Liver (tissue), 9 donors: ENCODE data around the gene SRCAP. TPM values are rescaled to one million over a fixed set of nuclear protein-coding genes. Genes with fewer than 3 reads are reported as not detected.
A peak's percentile ranks its signal among the peaks of the same experiment; 100 is the strongest.

Experiments used
- DNase-seq: peaks from one replicate; pipeline ENCODE4 v3.0.0-alpha.2; 2017; ENCODE audit warnings: low spot score
- H3K27ac ChIP-seq, 2 donors: one replicate each; pipeline ENCODE4 v1.7.0; 2013; ENCODE audit warnings: inconsistent platforms in 2 of 2, low read length in 2 of 2, control low read depth in 1 of 2, low read depth in 1 of 2, mild to moderate bottlenecking in 1 of 2
- H3K27me3 ChIP-seq, 4 donors: one replicate each; pipeline versions ENCODE4 v1.6.1 to v1.7.0; 2013; ENCODE audit warnings: low read length in 3 of 4, inconsistent platforms in 1 of 4, mild to moderate bottlenecking in 1 of 4, moderate library complexity in 1 of 4; ENCODE audit not compliant: control insufficient read depth in 4 of 4, insufficient read depth in 4 of 4
- H3K36me3 ChIP-seq, 4 donors: one replicate each; pipeline versions ENCODE4 v1.6.1 to v1.7.0; 2013; ENCODE audit warnings: low read length in 3 of 4, mild to moderate bottlenecking in 3 of 4, low read depth in 1 of 4, moderate library complexity in 1 of 4; ENCODE audit not compliant: control insufficient read depth in 4 of 4, insufficient read depth in 3 of 4
- H3K4me1 ChIP-seq, 4 donors: one replicate each; pipeline versions ENCODE4 v1.6.1 to v1.7.0; 2013; ENCODE audit warnings: low read length in 3 of 4, mild to moderate bottlenecking in 3 of 4, moderate library complexity in 1 of 4; ENCODE audit not compliant: control insufficient read depth in 4 of 4, insufficient read depth in 4 of 4
- H3K4me3 ChIP-seq, 3 donors: one replicate each; pipeline versions ENCODE4 v1.6.1 to v1.7.0; 2013; ENCODE audit warnings: low read length in 3 of 3, control low read depth in 1 of 3, low read depth in 1 of 3, mild to moderate bottlenecking in 1 of 3
- H3K9ac ChIP-seq, 2 donors: one replicate each; pipeline ENCODE4 v1.7.0; 2013; ENCODE audit warnings: low read length in 2 of 2, mild to moderate bottlenecking in 2 of 2, moderate library complexity in 2 of 2, control low read depth in 1 of 2, low read depth in 1 of 2
- H3K9me3 ChIP-seq, 4 donors: one replicate each; pipeline versions ENCODE4 v1.6.1 to v1.7.0; 2013; ENCODE audit warnings: low read length in 3 of 4; ENCODE audit not compliant: control insufficient read depth in 4 of 4
- CTCF ChIP-seq: fragments of 150-350 bp; IDR thresholded peaks from 2 replicates; pipeline ENCODE4 v1.5.1; 2017; ENCODE audit warnings: improper control_type of control experiment, low read depth, low read length; ENCODE audit not compliant: missing input control
- EGR1 ChIP-seq, 2 donors: IDR thresholded peaks; 2 replicates each; pipeline ENCODE4 v1.6.1; 2016 to 2018; ENCODE audit warnings: antibody characterized with exemption in 2 of 2, low read depth in 2 of 2
- FOXA1 ChIP-seq: IDR thresholded peaks from 2 replicates; pipeline ENCODE4 v1.6.1; 2016; ENCODE audit warnings: antibody characterized with exemption
- FOXA2 ChIP-seq: IDR thresholded peaks from 2 replicates; pipeline ENCODE4 v1.6.1; 2016; ENCODE audit warnings: antibody characterized with exemption
- GABPA ChIP-seq, 2 donors: IDR thresholded peaks in 1 of 2; conservative IDR thresholded peaks in 1 of 2; 2 replicates each; pipeline ENCODE4 v1.6.1; 2016; ENCODE audit warnings: antibody characterized with exemption in 2 of 2, mild to moderate bottlenecking in 1 of 2, moderate library complexity in 1 of 2
- HNF4A ChIP-seq, 2 donors: conservative IDR thresholded peaks; 2 replicates each; pipeline ENCODE4 v1.6.1; 2016; ENCODE audit warnings: antibody characterized with exemption in 2 of 2, mild to moderate bottlenecking in 2 of 2
- HNF4G ChIP-seq: IDR thresholded peaks from 2 replicates; pipeline ENCODE4 v1.6.1; 2016; ENCODE audit warnings: antibody characterized with exemption
- JUND ChIP-seq, 2 donors: IDR thresholded peaks; 2 replicates each; pipeline ENCODE4 v1.6.1; 2016; ENCODE audit warnings: antibody characterized with exemption in 2 of 2
- MAX ChIP-seq: IDR thresholded peaks from 2 replicates; pipeline ENCODE4 v1.6.1; 2016; ENCODE audit warnings: antibody characterized with exemption
- NR2F2 ChIP-seq: IDR thresholded peaks from 2 replicates; pipeline ENCODE4 v1.6.1; 2016; ENCODE audit warnings: antibody characterized with exemption
- RAD21 ChIP-seq, 2 donors: IDR thresholded peaks; 2 replicates each; pipeline ENCODE4 v1.6.1; 2016; ENCODE audit warnings: antibody characterized with exemption in 2 of 2, mild to moderate bottlenecking in 2 of 2
- RXRA ChIP-seq, 2 donors: IDR thresholded peaks; 2 replicates each; pipeline ENCODE4 v1.6.1; 2017 to 2018; ENCODE audit warnings: antibody characterized with exemption in 2 of 2, mild to moderate bottlenecking in 1 of 2
- SP1 ChIP-seq: IDR thresholded peaks from 2 replicates; pipeline ENCODE4 v1.6.1; 2018; ENCODE audit warnings: antibody characterized with exemption, mild to moderate bottlenecking
- TAF1 ChIP-seq: conservative IDR thresholded peaks from 2 replicates; pipeline ENCODE4 v1.6.1; 2016; ENCODE audit warnings: antibody characterized with exemption, mild to moderate bottlenecking
- WGBS: extraction: QIAGEN DNeasy Blood & Tissue Kit; methylation state at CpG from one replicate; pipeline ENCODE4 v1.1.7; 2013; 5-methylcytosine and 5-hydroxymethylcytosine counted together
- polyA plus RNA-seq, 2 donors: library from polyadenylated mRNA; stranded (reverse) in 1 of 2; unstranded in 1 of 2; fragments of 200-250 nt in 1 of 2; fragments of >200 nt in 1 of 2; fragmentation: Nextera tagmentation in 1 of 2; extraction: Ambion mirVana in 1 of 2; gene quantifications; one replicate each; pipeline versions ENCODE4 v1.2.1 to v1.2.3, GENCODE V29; 2013 to 2015
- total RNA-seq, 2 donors: library from RNA; depleted of rRNA; stranded (reverse); fragments of >200 nt; gene quantifications; one replicate each; pipeline ENCODE4 v1.2.3, GENCODE V29; 2014
- TF ChIP-seq, protein P1 (sequence below): IDR thresholded peaks from 2 replicates; pipeline ENCODE4 v1.6.1; 2016; ENCODE audit warnings: antibody characterized with exemption, mild to moderate bottlenecking
- donor health status: healthy.
- donor health status: healthy.
- donor health status: healthy.
- donor health status: healthy.
- donor health status: healthy.

The SRCAP gene
- total and polyA plus RNA-seq, 4 donors: 7.6 to 27.7 (median 17.7) TPM

- no peak for DNase-seq
- Histone ChIP-seq H3K9me3 (no peaks in the 10 kb centered on the region), H3K4me3 (peak overlapping the region; percentile 65 to 88 (median 83)), H3K4me1 (peaks cover 3 to 37% (median 31%) of the 10 kb centered on the region in 4 donors), H3K27ac (peak overlapping the region; percentile 93 to 95), H3K9ac (peak overlapping the region; percentile 84 to 94), H3K27me3 (no peaks in the 10 kb centered on the region), H3K36me3 (peaks cover 16 to 42% (median 30%) of the 10 kb centered on the region in 4 donors)
- no peak for TF ChIP-seq GABPA (IDR thresholded peaks at IDR 0.05 in 1 of 2, conservative IDR thresholded peaks at IDR 0.05 in 1 of 2)
- TF ChIP-seq FOXA2: no peak
- TF ChIP-seq CTCF: no peak
- TF ChIP-seq HNF4A (conservative IDR thresholded peaks at IDR 0.05): no peak
- no peak for TF ChIP-seq RAD21 (IDR thresholded peaks at IDR 0.05)
- TF ChIP-seq EGR1 (IDR thresholded peaks at IDR 0.05; ENCODE audit: low read depth in 2 of 2): no peak
- no peak for TF ChIP-seq NR2F2
- TF ChIP-seq SP1: no peak
- TF ChIP-seq, protein P1, sequence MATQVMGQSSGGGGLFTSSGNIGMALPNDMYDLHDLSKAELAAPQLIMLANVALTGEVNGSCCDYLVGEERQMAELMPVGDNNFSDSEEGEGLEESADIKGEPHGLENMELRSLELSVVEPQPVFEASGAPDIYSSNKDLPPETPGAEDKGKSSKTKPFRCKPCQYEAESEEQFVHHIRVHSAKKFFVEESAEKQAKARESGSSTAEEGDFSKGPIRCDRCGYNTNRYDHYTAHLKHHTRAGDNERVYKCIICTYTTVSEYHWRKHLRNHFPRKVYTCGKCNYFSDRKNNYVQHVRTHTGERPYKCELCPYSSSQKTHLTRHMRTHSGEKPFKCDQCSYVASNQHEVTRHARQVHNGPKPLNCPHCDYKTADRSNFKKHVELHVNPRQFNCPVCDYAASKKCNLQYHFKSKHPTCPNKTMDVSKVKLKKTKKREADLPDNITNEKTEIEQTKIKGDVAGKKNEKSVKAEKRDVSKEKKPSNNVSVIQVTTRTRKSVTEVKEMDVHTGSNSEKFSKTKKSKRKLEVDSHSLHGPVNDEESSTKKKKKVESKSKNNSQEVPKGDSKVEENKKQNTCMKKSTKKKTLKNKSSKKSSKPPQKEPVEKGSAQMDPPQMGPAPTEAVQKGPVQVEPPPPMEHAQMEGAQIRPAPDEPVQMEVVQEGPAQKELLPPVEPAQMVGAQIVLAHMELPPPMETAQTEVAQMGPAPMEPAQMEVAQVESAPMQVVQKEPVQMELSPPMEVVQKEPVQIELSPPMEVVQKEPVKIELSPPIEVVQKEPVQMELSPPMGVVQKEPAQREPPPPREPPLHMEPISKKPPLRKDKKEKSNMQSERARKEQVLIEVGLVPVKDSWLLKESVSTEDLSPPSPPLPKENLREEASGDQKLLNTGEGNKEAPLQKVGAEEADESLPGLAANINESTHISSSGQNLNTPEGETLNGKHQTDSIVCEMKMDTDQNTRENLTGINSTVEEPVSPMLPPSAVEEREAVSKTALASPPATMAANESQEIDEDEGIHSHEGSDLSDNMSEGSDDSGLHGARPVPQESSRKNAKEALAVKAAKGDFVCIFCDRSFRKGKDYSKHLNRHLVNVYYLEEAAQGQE: no peak
- TF ChIP-seq JUND (IDR thresholded peaks at IDR 0.05): no peak
- no peak for TF ChIP-seq HNF4G
- no peak for TF ChIP-seq FOXA1
- no peak for TF ChIP-seq RXRA (IDR thresholded peaks at IDR 0.05)
- no peak for TF ChIP-seq MAX
- no peak for TF ChIP-seq TAF1
- WGBS: 3% methylated on average over 84 of the region's 84 CpGs
These were observed 39.2 kb upstream of the SRCAP start for GRCh38 chr16:30659507-30660423.

- Histone ChIP-seq H3K27ac (peak overlapping the region; percentile 93 to 95), H3K9ac (peak overlapping the region; percentile 84 to 94), H3K4me3 (peak overlapping the region; percentile 65 to 88 (median 83)), H3K36me3 (peaks cover 20 to 41% (median 26%) of the 10 kb centered on the region in 4 donors), H3K27me3 (no peaks in the 10 kb centered on the region), H3K4me1 (peaks cover 3 to 37% (median 31%) of the 10 kb centered on the region in 4 donors), H3K9me3 (no peaks in the 10 kb centered on the region)
- TF ChIP-seq HNF4A (conservative IDR thresholded peaks at IDR 0.05): peak in 1 of 2 donors; percentile 32
- no peak for TF ChIP-seq SP1
- DNase-seq: no peak
- WGBS: 53% methylated on average over 21 of the region's 21 CpGs
These were observed 38.3 kb upstream of the SRCAP start for GRCh38 chr16:30660424-30661261.
